HepG2 (cell line): ENCODE data around the gene GALNT17. TPM values are rescaled to one million over a fixed set of nuclear protein-coding genes. Genes with fewer than 3 reads are reported as not detected.

Source experiments
- ATAC-seq: fragments of 200-7000 bp; cut with Tn5 transposase; 3 replicates; pipeline ENCODE4 v1.9.1; 2020; ENCODE audit warnings: mild to moderate bottlenecking, moderate library complexity
- BruUV-seq: library from RNA; stranded (reverse); fragments of 400-500 nt; replicated peaks from 2 replicates; lab custom pipeline; 2021; lab: Mats Ljungman, UMichigan
- CTCF ChIA-PET: fragments of 300-600 bp; formaldehyde crosslinking; extraction: SDS; loops from one replicate; lab custom pipeline; 2021; ENCODE audit warnings: low total read pairs, inconsistent platforms, low intra/inter-chr PET ratio; lab: Yijun Ruan, JAX
- POLR2A ChIA-PET: fragments of 350-600 bp; sonication (Branson Sonifier 250); formaldehyde crosslinking; loops from one replicate; lab custom pipeline; 2020; ENCODE audit warnings: antibody characterized with exemption, inconsistent platforms; lab: Yijun Ruan, JAX
- DNase-seq: peaks from one replicate; pipeline ENCODE4 v3.0.0-alpha.2; 2015; ENCODE audit warnings: low spot score
- FAIRE-seq: peaks from 3 replicates; lab custom pipeline; 2011; peaks lifted over from hg19 to GRCh38; lab: Jason Lieb, UNC
- H2AFZ ChIP-seq: one replicate; pipeline ENCODE4 v1.6.1; 2011; ENCODE audit warnings: low read length, inconsistent platforms
- H3K27ac ChIP-seq: fragments of 300-600 bp; 3 replicates; pipeline ENCODE4 v1.8.0; 2011; ENCODE audit warnings: mixed run types, mild to moderate bottlenecking, mixed read lengths, low read length, inconsistent platforms; ENCODE audit not compliant: insufficient read depth; ENCODE audit errors: extremely low read length
- H3K27me3 ChIP-seq, 2 experiments: fragments of 200-600 bp in 1 of 2; 2 replicates in 1 of 2; 3 replicates in 1 of 2; pipeline versions ENCODE4 v1.6.0 to v1.8.0; 2011; ENCODE audit warnings: low read length in 2 of 2, mild to moderate bottlenecking in 2 of 2, moderate library complexity in 2 of 2, inconsistent platforms in 1 of 2; ENCODE audit not compliant: insufficient read depth in 2 of 2, control insufficient read depth in 1 of 2
- H3K36me3 ChIP-seq, 2 experiments: fragments of 200-600 bp in 1 of 2; replicated peaks in 1 of 2; 2 replicates in 1 of 2; 3 replicates in 1 of 2; pipeline versions ENCODE4 v1.5.1 to v1.8.0; 2011; ENCODE audit warnings: low read length in 2 of 2, inconsistent platforms in 1 of 2; ENCODE audit not compliant: insufficient read depth in 2 of 2, control insufficient read depth in 1 of 2
- H3K4me1 ChIP-seq: 2 replicates; pipeline ENCODE4 v1.5.1; 2012; ENCODE audit warnings: low read length, inconsistent platforms; ENCODE audit not compliant: insufficient read depth
- H3K4me2 ChIP-seq: 2 replicates; pipeline ENCODE4 v1.6.0; 2011; ENCODE audit warnings: low read depth, low read length, inconsistent platforms
- H3K4me3 ChIP-seq, 3 experiments: fragments of 200-600 bp in 1 of 3; sonication (generic), shearing (Covaris generic) in 1 of 3; replicated peaks in 1 of 3; 2 replicates each; pipeline ENCODE4 v1.5.1; 2011 to 2016; ENCODE audit warnings: low read length in 3 of 3, inconsistent platforms in 2 of 3, low read depth in 2 of 3, mild to moderate bottlenecking in 2 of 3, control low read depth in 1 of 3, mixed read lengths in 1 of 3; ENCODE audit not compliant: insufficient read depth in 1 of 3
- H3K79me2 ChIP-seq: one replicate; pipeline ENCODE4 v1.6.1; 2011; ENCODE audit warnings: low read length, inconsistent platforms; ENCODE audit not compliant: insufficient read depth
- H3K9ac ChIP-seq: 2 replicates; pipeline ENCODE4 v1.6.0; 2011; ENCODE audit warnings: mild to moderate bottlenecking, low read depth, low read length, inconsistent platforms; ENCODE audit not compliant: insufficient read depth
- H3K9me3 ChIP-seq: 2 replicates; pipeline ENCODE4 v1.5.1; 2012; ENCODE audit warnings: mild to moderate bottlenecking, low read length
- H4K20me1 ChIP-seq: 2 replicates; pipeline ENCODE4 v1.6.0; 2011; ENCODE audit warnings: inconsistent platforms, mild to moderate bottlenecking, low read length, moderate library complexity; ENCODE audit not compliant: insufficient read depth
- ATAD3A ChIP-seq: sonication (generic); formaldehyde crosslinking; IDR thresholded peaks from 2 replicates; pipeline ENCODE4 v1.4.0; 2020; ENCODE audit warnings: missing genetic modification reagents
- JUND ChIP-seq: sonication (generic); formaldehyde crosslinking; IDR thresholded peaks from 2 replicates; pipeline ENCODE4 v1.8.0; 2022; ENCODE audit warnings: mild to moderate bottlenecking, missing genetic modification reagents
- KLF13 ChIP-seq: sonication (generic); formaldehyde crosslinking; IDR thresholded peaks from 2 replicates; pipeline ENCODE4 v1.4.0; 2020; ENCODE audit warnings: mild to moderate bottlenecking, missing genetic modification reagents
- MIXL1 ChIP-seq: IDR thresholded peaks from 2 replicates; pipeline ENCODE4 v1.6.1; 2016
- MTF1 ChIP-seq: sonication (generic); formaldehyde crosslinking; IDR thresholded peaks from 2 replicates; pipeline ENCODE4 v1.5.0; 2020; ENCODE audit warnings: missing genetic modification reagents
- ZNF143 ChIP-seq: sonication (generic); formaldehyde crosslinking; IDR thresholded peaks from 2 replicates; pipeline ENCODE4 v1.4.0; 2020; ENCODE audit warnings: missing genetic modification reagents
- ZNF550 ChIP-seq: sonication (generic); formaldehyde crosslinking; IDR thresholded peaks from 2 replicates; pipeline ENCODE4 v1.4.0; 2020; ENCODE audit warnings: mild to moderate bottlenecking, missing genetic modification reagents, borderline replicate concordance
- ZNF607 ChIP-seq: sonication (generic); formaldehyde crosslinking; IDR thresholded peaks from 2 replicates; pipeline ENCODE4 v1.5.1; 2020; ENCODE audit warnings: missing genetic modification reagents, mild to moderate bottlenecking, borderline replicate concordance
- WGBS: methylation state at CpG from one replicate; pipeline ENCODE4 v1.1.6; 2017; ENCODE audit warnings: low lambda C conversion rate; 5-methylcytosine and 5-hydroxymethylcytosine counted together
- in situ Hi-C: cut with HindIII; loops from 2 replicates; pipeline ENCODE4 v1.10.0; 2017; ENCODE audit warnings: low pct_unique_long_range_greater_than_20kb; ENCODE audit not compliant: extremely low pct_ligation_motif_present
- intact Hi-C: fragments of 100-400 bp; cut with micrococcal nuclease; formaldehyde crosslinking; loops from one replicate; pipeline ENCODE4 v1.10.0; 2022; ENCODE audit not compliant: unreplicated experiment
- polyA plus RNA-seq, 8 experiments: library from polyadenylated mRNA; depleted of rRNA in 3 of 8; stranded (reverse) in 7 of 8; unstranded in 1 of 8; fragments of >200 nt; fragmentation: Illumina TruSeq in 4 of 8; extraction: Trizol in 4 of 8; gene quantifications; 2 replicates each; pipeline versions ENCODE4 v1.2.1 to v1.2.3, GENCODE V29; 2011 to 2016; ENCODE audit warnings: low read depth in 4 of 8, missing spikeins in 1 of 8, mixed read lengths in 1 of 8; ENCODE audit not compliant: insufficient read depth in 1 of 8
- total RNA-seq, 5 experiments: library from RNA; depleted of rRNA; stranded (reverse); fragments of >200 nt; fragmentation: Illumina TruSeq; extraction: Trizol; gene quantifications; 2 replicates each; pipeline ENCODE4 v1.2.3, GENCODE V29; 2016; ENCODE audit warnings: low read depth in 1 of 5
- TF ChIP-seq, protein P1 (sequence below): sonication (generic); formaldehyde crosslinking; IDR thresholded peaks from 2 replicates; pipeline ENCODE4 v1.4.0; 2020; ENCODE audit warnings: mild to moderate bottlenecking, missing genetic modification reagents
- TF ChIP-seq, protein P2 (sequence below): sonication (generic); formaldehyde crosslinking; IDR thresholded peaks from 2 replicates; pipeline ENCODE4 v1.8.1; 2023; ENCODE audit warnings: missing genetic modification reagents, mild to moderate bottlenecking, borderline replicate concordance
- TF ChIP-seq, protein P3 (sequence below): IDR thresholded peaks from 2 replicates; pipeline ENCODE4 v1.6.1; 2016; ENCODE audit warnings: control low read depth
- TF ChIP-seq, protein P4 (sequence below): sonication (generic); formaldehyde crosslinking; IDR thresholded peaks from 2 replicates; pipeline ENCODE4 v1.4.0; 2020; ENCODE audit warnings: mild to moderate bottlenecking, low read depth, missing genetic modification reagents

GALNT17 gene
- total and polyA plus RNA-seq, 2 of the 13 experiments (the other 11 are each of a cell fraction or from before 2014, with no cell fraction given), result not detected

DNA sequence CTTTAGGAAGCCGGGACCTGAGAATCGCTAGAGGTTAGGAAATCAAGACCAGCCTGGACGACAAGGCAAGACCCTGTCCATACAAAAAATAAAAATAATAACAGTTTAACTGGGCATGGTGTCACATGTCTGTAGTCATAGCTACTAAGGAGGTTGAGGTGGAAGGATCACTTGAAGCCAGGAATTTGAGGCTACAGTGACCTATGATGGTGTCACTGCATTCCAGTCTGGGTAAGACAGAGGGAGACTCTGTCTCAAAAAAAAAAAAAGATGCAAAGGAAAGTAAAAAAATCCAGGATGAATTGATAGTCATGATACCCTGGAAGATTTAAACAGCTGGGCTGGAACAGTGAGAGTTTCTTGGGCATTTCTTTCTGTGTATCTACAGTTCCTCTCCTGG, 463.2 kb downstream of the GALNT17 start:
- FAIRE-seq (no peak), DNase-seq (no peak), ATAC-seq (no peak)
- POLR2A ChIA-PET, result no interaction called here
- no peak overlapping the region for H3K4me3 ChIP-seq
- no peaks in the 10 kb centered on the region for H3K9me3 ChIP-seq
- 12% methylated on average over 3 of the region's 3 CpGs for WGBS
- no peaks in the 10 kb centered on the region for H4K20me1 ChIP-seq
- in situ Hi-C loops (no loop called here), intact Hi-C loops (no loop called here)
- no peak overlapping the region for H3K4me2 ChIP-seq
- no peaks in the 10 kb centered on the region for H3K36me3 ChIP-seq
- TF ChIP-seq, protein P1, sequence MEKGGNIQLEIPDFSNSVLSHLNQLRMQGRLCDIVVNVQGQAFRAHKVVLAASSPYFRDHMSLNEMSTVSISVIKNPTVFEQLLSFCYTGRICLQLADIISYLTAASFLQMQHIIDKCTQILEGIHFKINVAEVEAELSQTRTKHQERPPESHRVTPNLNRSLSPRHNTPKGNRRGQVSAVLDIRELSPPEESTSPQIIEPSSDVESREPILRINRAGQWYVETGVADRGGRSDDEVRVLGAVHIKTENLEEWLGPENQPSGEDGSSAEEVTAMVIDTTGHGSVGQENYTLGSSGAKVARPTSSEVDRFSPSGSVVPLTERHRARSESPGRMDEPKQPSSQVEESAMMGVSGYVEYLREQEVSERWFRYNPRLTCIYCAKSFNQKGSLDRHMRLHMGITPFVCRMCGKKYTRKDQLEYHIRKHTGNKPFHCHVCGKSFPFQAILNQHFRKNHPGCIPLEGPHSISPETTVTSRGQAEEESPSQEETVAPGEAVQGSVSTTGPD (CRISPR knock-in tag), result no peak
- TF ChIP-seq ZNF550 (CRISPR knock-in tag), result no peak
- TF ChIP-seq MIXL1 (CRISPR knock-in tag), result no peak
- no peak for TF ChIP-seq KLF13 (CRISPR knock-in tag)
- TF ChIP-seq JUND (CRISPR knock-in tag), result no peak
- TF ChIP-seq ZNF143, result no peak
- TF ChIP-seq, protein P2, sequence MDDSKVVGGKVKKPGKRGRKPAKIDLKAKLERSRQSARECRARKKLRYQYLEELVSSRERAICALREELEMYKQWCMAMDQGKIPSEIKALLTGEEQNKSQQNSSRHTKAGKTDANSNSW (CRISPR knock-in tag), result no peak
- TF ChIP-seq, protein P3, sequence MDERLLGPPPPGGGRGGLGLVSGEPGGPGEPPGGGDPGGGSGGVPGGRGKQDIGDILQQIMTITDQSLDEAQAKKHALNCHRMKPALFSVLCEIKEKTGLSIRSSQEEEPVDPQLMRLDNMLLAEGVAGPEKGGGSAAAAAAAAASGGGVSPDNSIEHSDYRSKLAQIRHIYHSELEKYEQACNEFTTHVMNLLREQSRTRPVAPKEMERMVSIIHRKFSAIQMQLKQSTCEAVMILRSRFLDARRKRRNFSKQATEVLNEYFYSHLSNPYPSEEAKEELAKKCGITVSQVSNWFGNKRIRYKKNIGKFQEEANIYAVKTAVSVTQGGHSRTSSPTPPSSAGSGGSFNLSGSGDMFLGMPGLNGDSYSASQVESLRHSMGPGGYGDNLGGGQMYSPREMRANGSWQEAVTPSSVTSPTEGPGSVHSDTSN, result no peak
- TF ChIP-seq ZNF607 (CRISPR knock-in tag), result no peak
- TF ChIP-seq MTF1 (CRISPR knock-in tag), result no peak
- no peak for TF ChIP-seq ATAD3A
- TF ChIP-seq, protein P4, sequence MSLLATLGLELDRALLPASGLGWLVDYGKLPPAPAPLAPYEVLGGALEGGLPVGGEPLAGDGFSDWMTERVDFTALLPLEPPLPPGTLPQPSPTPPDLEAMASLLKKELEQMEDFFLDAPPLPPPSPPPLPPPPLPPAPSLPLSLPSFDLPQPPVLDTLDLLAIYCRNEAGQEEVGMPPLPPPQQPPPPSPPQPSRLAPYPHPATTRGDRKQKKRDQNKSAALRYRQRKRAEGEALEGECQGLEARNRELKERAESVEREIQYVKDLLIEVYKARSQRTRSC (CRISPR knock-in tag), result no peak
- H3K27me3 ChIP-seq, result no peaks in the 10 kb centered on the region
- BruUV-seq, result no TSS peak
- no peak overlapping the region for H2AFZ ChIP-seq
- H3K27ac ChIP-seq, result no peak overlapping the region
- H3K79me2 ChIP-seq, result no peaks in the 10 kb centered on the region
- H3K9ac ChIP-seq, result no peak overlapping the region
- H3K4me1 ChIP-seq, result no peaks in the 10 kb centered on the region
- CTCF ChIA-PET, result no interaction called here
